ENCODE results near the gene PDZD4.
"Not testable (repeated sequence)": the region's sequence is repeated elsewhere in the genome, so short reads cannot be mapped to it uniquely, and the experiment has no call there.

PDZD4 gene

DNA sequence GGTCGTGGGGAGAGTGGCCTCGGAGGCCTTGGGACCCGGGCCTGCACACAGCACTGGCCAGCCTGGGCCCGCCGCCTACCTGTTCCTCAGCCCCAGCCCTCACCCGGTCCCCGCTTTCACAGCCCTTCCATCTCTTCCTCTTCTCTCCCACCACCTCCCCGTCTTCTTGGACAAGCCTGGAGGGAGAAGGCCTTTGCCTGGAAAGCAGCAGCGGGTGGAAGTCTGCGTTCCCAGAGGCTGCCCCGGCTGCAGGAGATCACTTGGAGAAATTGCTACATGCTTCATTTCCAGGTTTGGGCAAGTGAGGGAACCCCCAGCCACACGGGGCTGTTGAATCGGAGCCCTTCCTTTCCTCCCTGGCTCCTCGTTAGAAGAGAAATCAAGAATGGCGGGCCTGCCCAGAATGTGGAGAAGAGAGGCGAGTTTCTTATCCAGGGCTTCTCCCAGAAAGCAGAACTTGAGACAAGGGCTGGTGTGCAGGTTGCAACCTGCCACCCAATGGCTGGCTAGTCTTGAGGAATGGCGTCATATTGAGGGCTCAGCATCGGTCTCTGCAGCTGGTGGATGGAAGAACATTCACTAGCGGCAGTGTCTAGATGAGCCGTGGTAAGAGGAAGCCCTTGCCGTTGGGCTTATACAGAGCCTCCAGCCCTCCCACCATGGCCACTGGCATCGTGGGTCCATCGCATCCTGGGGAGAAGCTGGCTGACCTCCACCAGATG lies 1.2 kb upstream of the PDZD4 start:
- no peak for DNase-seq (ENCODE audit: low spot score)

DNA sequence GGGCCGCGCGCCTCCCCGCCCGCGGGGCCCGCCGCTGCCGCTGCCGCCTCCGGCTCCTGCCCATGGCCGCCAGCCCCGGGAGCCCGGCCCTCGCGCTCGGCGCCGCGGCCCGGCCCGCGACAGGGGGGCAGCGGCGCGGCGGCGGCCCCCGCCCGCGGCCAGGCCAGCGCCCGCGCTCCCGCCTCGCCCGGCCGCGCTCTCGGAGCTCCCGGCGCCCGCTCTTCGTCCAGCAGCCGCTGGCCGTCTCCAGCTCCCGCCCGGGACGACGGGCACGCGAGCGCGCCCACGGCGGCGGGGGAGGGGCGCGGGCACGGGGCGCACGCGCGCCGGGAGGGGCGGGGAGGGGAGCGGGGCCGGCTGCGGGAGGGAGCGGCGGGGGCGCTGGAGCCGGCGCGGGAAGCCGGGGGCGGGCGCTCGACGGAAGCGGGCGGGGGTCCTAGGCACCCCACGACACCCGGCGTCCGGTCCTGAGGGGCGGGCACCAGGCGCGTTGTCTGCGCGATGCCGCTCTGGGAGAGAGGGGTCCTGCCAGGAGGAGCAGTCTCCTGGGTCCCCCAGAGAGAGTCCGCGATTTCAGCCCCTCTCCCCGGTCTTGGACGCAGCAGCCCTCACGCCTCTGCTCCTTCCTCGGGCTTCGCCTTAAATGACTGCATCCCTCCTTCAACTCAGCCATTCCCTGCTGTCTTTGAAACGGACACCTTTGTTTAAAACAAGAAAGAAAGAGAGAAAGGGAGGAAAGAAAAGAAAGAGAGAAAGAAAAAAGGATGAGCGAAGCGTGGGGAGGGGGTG lies 490 bp upstream of the PDZD4 start:
- DNase-seq (ENCODE audit: low spot score): no peak

DNA sequence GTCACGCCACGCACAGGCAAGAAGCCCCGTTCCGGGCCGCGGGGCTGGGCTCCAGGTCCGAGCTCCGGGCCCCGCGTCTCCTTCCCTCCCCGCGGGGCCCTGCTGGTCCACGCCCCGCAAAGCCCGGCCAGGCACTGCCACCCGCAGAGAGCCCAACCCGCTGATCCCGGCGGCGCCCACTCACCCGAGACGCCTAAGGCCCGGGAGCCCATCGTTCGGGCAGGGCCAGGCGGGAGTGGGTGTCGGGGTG lies 870 bp downstream of the PDZD4 start:
- DNase-seq (ENCODE audit: low spot score): no peak

- DNase-seq (ENCODE audit: low spot score): no peak
Measured at GRCh38 chrX:153828723-153829548, 1.4 kb downstream of the PDZD4 start.

DNA sequence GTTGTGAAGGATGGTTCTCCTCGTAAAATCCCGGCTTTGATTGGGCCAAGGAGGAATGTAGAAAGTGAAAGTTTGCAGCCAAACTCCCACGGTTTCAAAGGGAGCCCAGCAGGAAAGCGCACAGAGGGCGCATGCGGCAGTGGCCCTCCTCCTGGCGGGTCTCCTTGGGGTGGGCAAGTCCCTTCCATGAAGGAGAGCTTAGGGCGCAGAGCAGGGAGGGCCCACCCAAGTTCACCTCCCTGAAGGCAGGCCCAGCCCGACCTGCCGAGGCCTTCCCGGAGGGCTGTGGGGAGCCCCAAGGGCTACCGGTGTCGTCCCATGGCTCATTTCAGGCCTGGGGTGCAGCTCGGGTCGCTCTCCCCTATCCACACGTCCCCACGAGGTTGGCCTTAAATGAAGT lies 2.0 kb downstream of the PDZD4 start:
- no peak for DNase-seq (ENCODE audit: low spot score)

GRCh38 chrX:153827903-153828302 lies 2.4 kb downstream of the PDZD4 start:
- DNase-seq (ENCODE audit: low spot score): no peak

DNA sequence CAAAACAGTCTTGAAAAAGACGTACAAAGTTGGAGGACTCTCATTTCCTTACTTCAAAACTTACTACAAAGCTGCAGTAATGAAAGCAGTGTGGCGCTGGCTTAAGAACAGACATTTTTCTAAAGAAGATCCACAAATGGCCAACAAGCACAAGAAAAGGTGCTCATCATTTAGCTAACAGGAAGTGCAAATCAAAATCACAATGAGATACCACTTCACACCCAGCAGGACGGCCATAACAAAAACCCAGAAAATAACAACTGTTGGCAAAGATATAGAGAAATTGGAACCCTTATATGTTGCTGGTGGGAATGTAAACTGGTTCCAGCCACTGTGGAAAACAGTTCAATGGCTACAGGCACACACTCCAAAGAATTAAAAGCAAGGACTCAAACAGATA lies 3.3 kb downstream of the PDZD4 start:
- DNase-seq (ENCODE audit: low spot score): no peak

GRCh38 chrX:153825042-153825441 lies 5.3 kb downstream of the PDZD4 start:
- no peak for DNase-seq (ENCODE audit: low spot score)

GRCh38 chrX:153824348-153824747 lies 6.0 kb downstream of the PDZD4 start:
- DNase-seq (ENCODE audit: low spot score): no peak

- DNase-seq (ENCODE audit: low spot score): no peak
Measured at GRCh38 chrX:153821066-153821465, 9.3 kb downstream of the PDZD4 start.

GRCh38 chrX:153820601-153821000 lies 9.7 kb downstream of the PDZD4 start:
- no peak for DNase-seq (ENCODE audit: low spot score)

DNA sequence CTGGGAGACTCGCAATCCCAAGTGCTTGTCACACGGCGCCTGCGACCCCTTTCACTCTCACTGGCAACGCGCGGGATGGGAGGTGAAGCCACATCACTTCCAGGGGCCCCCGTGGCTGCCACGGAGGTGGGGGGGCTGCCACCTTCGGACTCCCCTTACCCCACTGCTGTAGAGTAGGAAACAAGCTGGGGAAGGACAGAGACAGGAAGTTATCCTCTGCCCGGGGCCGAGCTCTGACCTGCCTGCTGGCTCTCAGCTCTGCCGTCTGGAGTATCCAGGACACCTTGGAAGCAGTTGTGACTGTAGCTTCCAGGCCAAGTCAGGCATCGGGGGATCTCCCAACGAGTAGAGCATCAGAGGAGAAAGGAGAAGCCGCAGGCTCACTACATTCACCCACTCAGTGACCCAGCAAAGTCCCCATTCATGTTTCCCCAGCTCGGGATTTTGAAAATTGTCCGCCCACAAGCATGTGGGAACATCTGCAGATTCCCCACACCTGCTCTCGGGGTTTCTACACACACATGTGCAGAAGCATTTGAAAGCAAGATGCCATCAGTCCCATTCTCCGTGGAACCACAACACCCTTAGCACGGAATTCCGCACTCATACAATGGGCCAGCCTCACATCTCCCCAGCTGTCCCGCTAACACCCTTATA lies 10.8 kb downstream of the PDZD4 start:
- DNase-seq (ENCODE audit: low spot score): no peak

DNA sequence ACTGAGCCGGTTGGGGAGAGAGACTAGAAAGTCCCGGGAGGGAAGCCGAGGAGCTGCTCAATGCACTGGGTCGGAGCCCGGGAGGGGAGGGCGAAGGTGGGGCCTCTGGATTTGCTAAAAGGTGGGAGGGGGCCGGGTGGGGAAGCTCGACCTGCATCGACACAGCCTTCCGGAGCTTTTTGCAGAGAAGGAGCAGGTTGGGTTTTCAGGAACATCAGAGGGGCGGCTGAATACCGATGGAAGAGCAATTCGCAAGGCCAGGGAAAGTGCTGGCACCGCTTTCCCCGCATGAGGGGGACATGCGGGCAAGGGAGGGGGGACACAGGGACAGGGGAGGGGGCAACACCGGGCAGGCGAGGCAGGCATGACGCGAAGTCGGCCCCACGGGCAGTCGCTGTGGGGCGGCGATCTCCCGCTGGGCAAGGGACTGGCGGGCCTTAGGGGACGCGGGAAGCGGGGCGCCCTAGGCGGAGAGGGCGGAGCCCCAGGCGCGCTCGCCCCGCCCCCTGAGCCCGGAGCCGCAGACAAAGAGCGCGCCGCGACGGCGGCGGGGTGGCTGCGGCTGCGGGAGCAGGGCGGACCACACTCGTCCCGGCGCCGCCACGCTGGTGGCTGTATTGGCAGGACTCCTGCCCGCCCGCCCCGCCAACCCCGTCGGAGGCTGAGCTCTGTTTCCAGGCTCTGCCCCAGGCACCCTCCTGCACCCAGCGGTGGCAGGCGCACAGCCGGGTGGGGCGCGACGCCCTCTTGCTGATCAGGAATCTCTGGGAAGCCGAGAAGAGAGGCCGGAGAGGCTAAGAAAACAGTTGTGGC lies 11.6 kb downstream of the PDZD4 start:
- peak; percentile 38 for DNase-seq (ENCODE audit: low spot score)

DNA sequence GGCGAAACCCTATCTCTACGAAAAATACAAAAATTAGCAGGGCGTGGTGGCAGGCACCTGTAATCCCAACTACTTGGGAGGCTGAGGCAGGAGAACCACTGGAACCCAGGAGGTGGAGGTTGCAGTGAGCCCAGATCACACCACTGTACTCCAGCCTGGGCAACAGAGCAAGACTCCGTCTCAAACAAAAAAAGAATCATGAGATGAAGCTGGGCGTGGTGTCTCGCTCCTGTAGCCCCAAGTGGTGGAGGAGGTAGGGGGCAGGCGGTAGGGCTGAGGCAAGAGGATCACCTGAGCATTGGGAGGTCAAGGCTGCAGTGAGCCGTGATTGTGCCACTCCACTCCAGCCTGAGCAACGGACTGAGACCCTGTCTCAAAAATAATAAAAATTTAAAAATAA lies 12.3 kb downstream of the PDZD4 start:
- DNase-seq (ENCODE audit: low spot score): not testable (repeated sequence)

GRCh38 chrX:153816831-153817690 lies 13.3 kb downstream of the PDZD4 start:
- DNase-seq (ENCODE audit: low spot score): no peak

- no peak for DNase-seq (ENCODE audit: low spot score)
Measured at GRCh38 chrX:153814591-153815315, 15.6 kb downstream of the PDZD4 start.

- no peak for DNase-seq (ENCODE audit: low spot score)
Measured at GRCh38 chrX:153813161-153813560, 17.2 kb downstream of the PDZD4 start.

- DNase-seq (ENCODE audit: low spot score): no peak
Measured at GRCh38 chrX:153812220-153812619, 18.1 kb downstream of the PDZD4 start.

GRCh38 chrX:153807976-153808375 lies 22.4 kb downstream of the PDZD4 start:
- DNase-seq (ENCODE audit: low spot score): no peak

GRCh38 chrX:153806999-153807575 lies 23.3 kb downstream of the PDZD4 start:
- DNase-seq (ENCODE audit: low spot score): no peak
